Body of pancreas (tissue), 4 donors: ENCODE data around the gene TTLL11. TPM values are rescaled to one million over a fixed set of nuclear protein-coding genes. Genes with fewer than 3 reads are reported as not detected.

Experiments used
- ATAC-seq: fragments of 150-250 bp; one replicate; pipeline ENCODE4 v1.9.1; 2016
- DNase-seq, 4 donors: peaks; one replicate each; pipeline ENCODE4 v3.0.0-alpha.2; 2019
- H3K27ac ChIP-seq, 4 donors: fragments of 200-600 bp; sonication (generic); 1 replicate in 3 of 4; 2 replicates in 1 of 4; pipeline versions ENCODE4 v1.5.1 to v1.6.1; 2016 to 2019; ENCODE audit warnings: mild to moderate bottlenecking in 1 of 4, mixed read lengths in 1 of 4, moderate library complexity in 1 of 4
- H3K27me3 ChIP-seq, 2 donors: fragments of 200-600 bp; sonication (generic); one replicate each; pipeline ENCODE4 v1.6.0; 2016; ENCODE audit warnings: mild to moderate bottlenecking in 1 of 2
- H3K36me3 ChIP-seq, 2 donors: fragments of 200-600 bp; sonication (generic); replicated peaks in 1 of 2; 2 replicates each; pipeline ENCODE4 v1.5.1; 2016; ENCODE audit warnings: low read depth in 2 of 2; ENCODE audit not compliant: insufficient read depth in 1 of 2
- H3K4me1 ChIP-seq: fragments of 200-600 bp; sonication (generic); one replicate; pipeline ENCODE4 v1.6.0; 2016
- H3K4me3 ChIP-seq, 2 donors: fragments of 200-600 bp; sonication (generic); 1 replicate in 1 of 2; 2 replicates in 1 of 2; pipeline ENCODE4 v1.5.1; 2016 to 2019
- H3K9me3 ChIP-seq, 3 donors: fragments of 200-600 bp; sonication (generic); 1 replicate in 2 of 3; 2 replicates in 1 of 3; pipeline ENCODE4 v1.5.1; 2016
- CTCF ChIP-seq, 7 experiments: fragments of 450-650 bp in 4 of 7; fragments of 200-600 bp in 3 of 7; sonication (generic) in 3 of 7; IDR thresholded peaks; one replicate each; pipeline ENCODE4 v1.5.1; 2016 to 2019; ENCODE audit warnings: antibody characterized with exemption in 7 of 7
- POLR2A ChIP-seq, 3 donors: fragments of 450-650 bp; IDR thresholded peaks; one replicate each; pipeline ENCODE4 v1.6.1; 2016; ENCODE audit warnings: antibody characterized with exemption in 3 of 3, mild to moderate bottlenecking in 2 of 3
- WGBS, 2 donors: methylation state at CpG; one replicate each; pipeline ENCODE4 v1.1.5; 2017; 5-methylcytosine and 5-hydroxymethylcytosine counted together
- intact Hi-C: fragments of 100-400 bp; cut with DNase I; formaldehyde crosslinking; loops from one replicate; pipeline ENCODE4 v1.15.1; 2023
- total RNA-seq, 2 donors: library from RNA; depleted of rRNA; stranded (reverse); fragments of >200 nt; gene quantifications; one replicate each; pipeline ENCODE4 v1.1.0, GENCODE V29; 2016

Gene TTLL11
- total RNA-seq, 2 donors from 2014 or later: 14.5 to 16.8 TPM

- no peaks in the 10 kb centered on the region for H3K27me3 ChIP-seq
- no peak for TF ChIP-seq CTCF (IDR thresholded peaks at IDR 0.05)
- TF ChIP-seq POLR2A (IDR thresholded peaks at IDR 0.05): no peak
- H3K4me3 ChIP-seq: no peak overlapping the region
- no peaks in the 10 kb centered on the region for H3K4me1 ChIP-seq
- DNase-seq (no peak), ATAC-seq (no peak)
- WGBS, 2 donors: 83 to 85% methylated on average over 19 of the region's 19 CpGs
- intact Hi-C loops: no loop called here
- H3K27ac ChIP-seq: no peak overlapping the region
- no peaks in the 10 kb centered on the region for H3K36me3 ChIP-seq
- no peaks in the 10 kb centered on the region for H3K9me3 ChIP-seq
Observed at GRCh38 chr9:122053567-122054350, 39.3 kb downstream of the TTLL11 start.

GRCh38 chr9:122053064-122053463, 40.0 kb downstream of the TTLL11 start:
- intact Hi-C loops: no loop called here
- Histone ChIP-seq H3K36me3 (no peaks in the 10 kb centered on the region), H3K9me3 (no peaks in the 10 kb centered on the region), H3K27me3 (no peaks in the 10 kb centered on the region), H3K4me1 (no peaks in the 10 kb centered on the region), H3K4me3 (no peak overlapping the region), H3K27ac (no peak overlapping the region)
- WGBS, 2 donors: 85 to 86% methylated on average over 10 of the region's 10 CpGs
- ATAC-seq: no peak
- TF ChIP-seq CTCF (IDR thresholded peaks at IDR 0.05) (no peak), POLR2A (IDR thresholded peaks at IDR 0.05) (no peak)
- DNase-seq: no peak

- Histone ChIP-seq H3K27me3 (no peaks in the 10 kb centered on the region), H3K27ac (no peak overlapping the region), H3K9me3 (no peaks in the 10 kb centered on the region), H3K4me3 (no peak overlapping the region), H3K36me3 (no peaks in the 10 kb centered on the region), H3K4me1 (no peaks in the 10 kb centered on the region)
- TF ChIP-seq POLR2A (IDR thresholded peaks at IDR 0.05) (no peak), CTCF (IDR thresholded peaks at IDR 0.05) (no peak)
- 92 to 95% methylated on average over 7 of the region's 7 CpGs for WGBS, 2 donors
- DNase-seq (no peak), ATAC-seq (no peak)
- intact Hi-C loops: no loop called here
Observed at GRCh38 chr9:122051351-122052321, 41.5 kb downstream of the TTLL11 start.

- H3K27ac ChIP-seq: no peak overlapping the region
- H3K4me1 ChIP-seq: no peaks in the 10 kb centered on the region
- H3K9me3 ChIP-seq: no peaks in the 10 kb centered on the region
- ATAC-seq (no peak), DNase-seq (no peak)
- no peaks in the 10 kb centered on the region for H3K36me3 ChIP-seq
- TF ChIP-seq POLR2A (IDR thresholded peaks at IDR 0.05): no peak
- TF ChIP-seq CTCF (IDR thresholded peaks at IDR 0.05): no peak
- intact Hi-C loops: no loop called here
- 74 to 82% methylated on average over 7 of the region's 7 CpGs for WGBS, 2 donors
- no peaks in the 10 kb centered on the region for H3K27me3 ChIP-seq
- no peak overlapping the region for H3K4me3 ChIP-seq
Observed at GRCh38 chr9:122050167-122050566, 42.9 kb downstream of the TTLL11 start.
